Omental fat pad (tissue), 4 donors: ENCODE results near the gene PRND. TPM values are rescaled to one million over a fixed set of nuclear protein-coding genes. Genes with fewer than 3 reads are reported as not detected.

ENCODE experiments used
- ATAC-seq: fragments of 150-250 bp; one replicate; pipeline ENCODE4 v1.9.1; 2016; ENCODE audit warnings: mild to moderate bottlenecking, moderate library complexity; ENCODE audit not compliant: low FRiP score
- DNase-seq: peaks from one replicate; pipeline ENCODE4 v3.0.0-alpha.2; 2019; ENCODE audit warnings: low spot score
- CTCF ChIP-seq, 3 donors: fragments of 450-650 bp; IDR thresholded peaks; one replicate each; pipeline ENCODE4 v1.5.1; 2016 to 2017; ENCODE audit warnings: antibody characterized with exemption in 3 of 3, mild to moderate bottlenecking in 3 of 3, moderate library complexity in 2 of 3
- total RNA-seq, 4 donors: library from RNA; depleted of rRNA; stranded (reverse); fragments of >200 nt; gene quantifications; one replicate each; pipeline ENCODE4 v1.1.0, GENCODE V29; 2016

Gene PRND
- total RNA-seq, 4 donors from 2014 or later = 0.09 TPM; not detected in 3

GRCh38 chr20:4708036-4708435 lies 13.7 kb upstream of the PRND start:
- no peak for TF ChIP-seq CTCF (IDR thresholded peaks at IDR 0.05)
- DNase-seq (no peak), ATAC-seq (no peak)

GRCh38 chr20:4708856-4709255 lies 12.9 kb upstream of the PRND start:
- DNase-seq (no peak), ATAC-seq (no peak)
- no peak for TF ChIP-seq CTCF (IDR thresholded peaks at IDR 0.05)

DNA sequence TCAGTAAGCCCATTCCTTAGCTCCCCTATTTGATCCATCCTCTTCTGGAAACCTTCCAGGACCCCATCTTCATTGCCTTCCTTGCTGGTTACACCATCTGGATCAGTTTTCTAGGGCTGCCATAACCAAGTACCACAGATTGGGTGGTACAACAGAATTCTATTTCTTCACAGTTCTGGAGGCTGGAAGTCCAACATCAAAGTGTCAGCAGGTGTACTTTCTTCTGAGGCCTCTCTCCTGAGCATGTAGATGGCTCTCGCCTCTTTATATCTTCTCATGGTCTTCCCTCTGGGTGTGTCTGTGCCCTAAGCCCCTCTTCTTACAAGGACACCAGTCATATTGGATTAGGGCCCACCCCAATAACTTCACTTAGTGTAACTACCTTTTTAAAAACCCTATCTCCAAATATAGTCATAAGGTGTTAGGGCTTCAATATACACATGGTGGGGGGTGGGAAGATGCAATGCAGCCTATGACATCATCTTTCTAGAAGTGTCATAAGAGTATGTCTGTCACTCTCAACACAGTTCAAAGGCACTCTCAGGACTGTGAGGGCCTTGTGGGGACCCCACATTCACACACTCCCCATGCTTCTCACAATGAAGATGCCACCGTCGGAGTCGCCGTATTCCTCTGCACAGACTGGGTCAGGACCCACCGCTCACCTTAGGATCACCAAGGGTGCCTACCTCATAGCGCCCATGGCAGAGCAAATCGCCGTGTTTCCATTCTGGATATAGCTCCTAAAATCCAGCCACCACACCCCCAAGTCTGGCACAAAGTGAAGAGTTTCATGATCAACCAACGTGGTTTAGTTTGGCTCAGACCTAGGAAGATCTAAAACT lies 12.2 kb upstream of the PRND start:
- DNase-seq (no peak), ATAC-seq (no peak)
- no peak for TF ChIP-seq CTCF (IDR thresholded peaks at IDR 0.05)

DNA sequence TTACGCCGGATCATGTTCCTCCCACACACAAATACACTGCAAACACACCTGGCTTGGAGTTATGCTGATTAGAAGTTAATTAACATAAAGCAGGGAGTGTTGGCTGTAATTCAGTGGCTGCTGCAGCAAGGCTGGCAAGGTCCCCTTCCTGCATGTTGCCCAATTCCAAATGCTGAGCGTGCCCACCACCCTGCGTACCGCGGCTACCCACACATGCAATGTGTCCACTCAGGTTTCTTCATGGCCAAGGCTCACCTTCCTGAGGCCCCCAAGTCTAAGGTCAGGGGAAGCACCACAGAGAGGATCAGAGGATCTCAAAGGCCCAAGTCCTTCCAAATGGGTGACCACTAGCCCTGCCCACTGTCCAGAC lies 11.6 kb upstream of the PRND start:
- no peak for ATAC-seq
- no peak for DNase-seq
- TF ChIP-seq CTCF (IDR thresholded peaks at IDR 0.05) = no peak

DNA sequence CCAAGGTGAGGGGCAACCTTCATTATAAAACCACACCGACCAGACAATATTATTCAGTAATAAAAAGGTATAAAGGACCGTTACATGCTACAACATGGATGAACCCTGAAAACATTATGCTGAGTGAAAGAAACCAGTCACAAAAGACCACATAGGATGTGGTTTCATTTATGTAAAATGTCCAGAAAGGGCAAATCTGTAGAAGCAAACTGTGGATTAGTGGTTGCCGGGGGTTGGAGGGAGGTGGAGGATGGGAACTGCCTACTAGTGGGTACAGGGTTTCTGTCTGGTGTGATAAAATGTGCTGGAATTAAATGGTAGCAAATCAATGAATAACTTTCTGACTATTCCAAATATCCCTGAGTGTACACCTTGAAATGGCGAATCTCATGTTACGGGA lies 10.2 kb upstream of the PRND start:
- ATAC-seq (no peak), DNase-seq (no peak)
- no peak for TF ChIP-seq CTCF (IDR thresholded peaks at IDR 0.05)

DNA sequence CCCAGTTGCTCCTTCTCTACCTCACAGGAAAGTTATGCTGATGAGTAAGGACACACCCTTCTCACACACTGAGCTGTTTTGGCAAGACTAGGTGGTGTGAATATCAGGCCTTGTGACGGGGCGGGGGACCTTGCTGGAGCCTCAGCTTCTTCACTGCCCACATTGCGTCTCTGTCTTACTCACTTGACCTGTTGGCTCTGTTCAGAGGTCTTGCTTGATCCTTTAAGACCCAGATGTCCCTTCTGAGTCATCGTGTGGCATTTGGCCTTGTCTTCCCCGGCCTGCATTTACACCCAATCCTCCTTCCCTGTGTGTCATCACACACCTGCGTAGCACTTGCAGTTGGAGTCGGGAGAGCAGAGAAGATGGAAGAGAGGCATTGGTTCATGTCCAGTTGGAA lies 8.3 kb upstream of the PRND start:
- no peak for DNase-seq
- TF ChIP-seq CTCF (IDR thresholded peaks at IDR 0.05) = no peak
- ATAC-seq = no peak

GRCh38 chr20:4714818-4715217 lies 6.9 kb upstream of the PRND start:
- ATAC-seq (no peak), DNase-seq (no peak)
- TF ChIP-seq CTCF (IDR thresholded peaks at IDR 0.05) = no peak
